Astrocyte (in vitro differentiated cells and primary cell): ENCODE measurements around the gene CRHR2. TPM values are rescaled to one million over a fixed set of nuclear protein-coding genes. Genes with fewer than 3 reads are reported as not detected.

Experiments used
- DNase-seq: peaks from one replicate; pipeline ENCODE4 v3.0.0-alpha.2; 2010; ENCODE audit warnings: low read depth
- FAIRE-seq: peaks from 2 replicates; lab custom pipeline; 2011; peaks lifted over from hg19 to GRCh38; lab: Jason Lieb, UNC
- H2AFZ ChIP-seq: 2 replicates; pipeline ENCODE4 v1.6.0; 2012; ENCODE audit warnings: low read depth, low read length, inconsistent platforms
- H3K27ac ChIP-seq: 2 replicates; pipeline ENCODE4 v1.5.1; 2011; ENCODE audit warnings: low read depth, low read length, inconsistent platforms
- H3K27me3 ChIP-seq: 2 replicates; pipeline ENCODE4 v1.6.0; 2011; ENCODE audit warnings: low read length, inconsistent platforms; ENCODE audit not compliant: insufficient read depth
- H3K36me3 ChIP-seq: 2 replicates; pipeline ENCODE4 v1.5.1; 2011; ENCODE audit warnings: low read length, inconsistent platforms; ENCODE audit not compliant: insufficient read depth
- H3K4me1 ChIP-seq: 2 replicates; pipeline ENCODE4 v1.5.1; 2011; ENCODE audit warnings: low read length, inconsistent platforms; ENCODE audit not compliant: insufficient read depth
- H3K4me2 ChIP-seq: 2 replicates; pipeline ENCODE4 v1.6.0; 2012; ENCODE audit warnings: low read length, inconsistent platforms
- H3K4me3 ChIP-seq: 2 replicates; pipeline ENCODE4 v1.5.1; 2011; ENCODE audit warnings: low read depth, mild to moderate bottlenecking, low read length, inconsistent platforms; ENCODE audit not compliant: insufficient read depth
- H3K79me2 ChIP-seq: 2 replicates; pipeline ENCODE4 v1.6.0; 2012; ENCODE audit warnings: mild to moderate bottlenecking, low read length, inconsistent platforms; ENCODE audit not compliant: insufficient read depth
- H3K9ac ChIP-seq: 2 replicates; pipeline ENCODE4 v1.6.0; 2012; ENCODE audit warnings: mild to moderate bottlenecking, low read length, inconsistent platforms
- H3K9me3 ChIP-seq: 2 replicates; pipeline ENCODE4 v1.5.1; 2012; ENCODE audit warnings: low read depth, mild to moderate bottlenecking, low read length, inconsistent platforms; ENCODE audit not compliant: insufficient read depth
- H4K20me1 ChIP-seq: 2 replicates; pipeline ENCODE4 v1.6.0; 2012; ENCODE audit warnings: low read length, inconsistent platforms; ENCODE audit not compliant: insufficient read depth
- H3K27ac Mint-ChIP-seq: one replicate; pipeline ENCODE4 v1.8.0; 2021; ENCODE audit warnings: mild to moderate bottlenecking, mixed read lengths; ENCODE audit not compliant: unreplicated experiment
- H3K27me3 Mint-ChIP-seq: one replicate; pipeline ENCODE4 v1.8.0; 2021; ENCODE audit warnings: low read depth, mixed read lengths; ENCODE audit not compliant: unreplicated experiment
- H3K36me3 Mint-ChIP-seq: one replicate; pipeline ENCODE4 v1.8.0; 2021; ENCODE audit warnings: low read depth, mixed read lengths; ENCODE audit not compliant: unreplicated experiment
- H3K4me1 Mint-ChIP-seq: one replicate; pipeline ENCODE4 v1.8.0; 2021; ENCODE audit warnings: low read depth, mixed read lengths; ENCODE audit not compliant: unreplicated experiment
- H3K4me3 Mint-ChIP-seq: one replicate; pipeline ENCODE4 v1.8.0; 2021; ENCODE audit warnings: mild to moderate bottlenecking, moderate library complexity, mixed read lengths; ENCODE audit not compliant: unreplicated experiment
- H3K9me3 Mint-ChIP-seq: one replicate; pipeline ENCODE4 v1.8.0; 2021; ENCODE audit warnings: mild to moderate bottlenecking, mixed read lengths; ENCODE audit not compliant: unreplicated experiment
- CTCF ChIP-seq: IDR thresholded peaks from 2 replicates; pipeline ENCODE4 v1.5.1; 2011; ENCODE audit warnings: low read depth, mild to moderate bottlenecking, inconsistent platforms, low read length, moderate library complexity; ENCODE audit not compliant: insufficient read depth
- EZH2 ChIP-seq: IDR thresholded peaks from 2 replicates; pipeline ENCODE4 v1.6.1; 2012; ENCODE audit warnings: mild to moderate bottlenecking, low read length, inconsistent platforms; ENCODE audit not compliant: insufficient read depth
- total RNA-seq: library from RNA; stranded (reverse); gene quantifications from 2 replicates; pipeline ENCODE4 v1.2.1, GENCODE V29; 2021

The CRHR2 gene
- total RNA-seq, 1 donor from 2014 or later: not detected

GRCh38 chr7:30727061-30727945 is 45.0 kb upstream of the CRHR2 start:
- H3K27me3 ChIP-seq: peaks cover 27% of the 10 kb centered on the region
- H4K20me1 ChIP-seq: no peaks in the 10 kb centered on the region
- Mint-ChIP-seq H3K36me3 (peaks cover 2% of the 10 kb centered on the region), H3K27ac (no peak overlapping the region), H3K4me1 (peaks cover 5% of the 10 kb centered on the region), H3K27me3 (peaks cover 47% of the 10 kb centered on the region), H3K9me3 (peaks cover under 1% of the 10 kb centered on the region), H3K4me3 (no peak overlapping the region)
- no peak for TF ChIP-seq CTCF
- DNase-seq: no peak
- H3K4me3 ChIP-seq: no peak overlapping the region
- FAIRE-seq: no peak
- H3K27ac ChIP-seq: no peak overlapping the region
- no peak overlapping the region for H2AFZ ChIP-seq
- no peak overlapping the region for H3K9ac ChIP-seq
- H3K36me3 ChIP-seq: no peaks in the 10 kb centered on the region
- no peaks in the 10 kb centered on the region for H3K4me1 ChIP-seq
- H3K9me3 ChIP-seq: no peaks in the 10 kb centered on the region
- H3K4me2 ChIP-seq: no peak overlapping the region
- H3K79me2 ChIP-seq: no peaks in the 10 kb centered on the region

- H3K27ac Mint-ChIP-seq: no peak overlapping the region
- peaks cover 5% of the 10 kb centered on the region for H3K9me3 Mint-ChIP-seq
- FAIRE-seq (no peak), DNase-seq (no peak)
- H3K4me1 ChIP-seq: no peaks in the 10 kb centered on the region
- H4K20me1 ChIP-seq: no peaks in the 10 kb centered on the region
- no peak overlapping the region for H3K27ac ChIP-seq
- H3K79me2 ChIP-seq: no peaks in the 10 kb centered on the region
- H3K36me3 ChIP-seq: no peaks in the 10 kb centered on the region
- H3K9me3 ChIP-seq: no peaks in the 10 kb centered on the region
- peaks cover 5% of the 10 kb centered on the region for H3K4me1 Mint-ChIP-seq
- no peak overlapping the region for H2AFZ ChIP-seq
- H3K36me3 Mint-ChIP-seq: peaks cover 2% of the 10 kb centered on the region
- H3K4me3 Mint-ChIP-seq: no peak overlapping the region
- H3K9ac ChIP-seq: no peak overlapping the region
- H3K27me3 Mint-ChIP-seq: peaks cover 46% of the 10 kb centered on the region
- no peak overlapping the region for H3K4me2 ChIP-seq
- no peak overlapping the region for H3K4me3 ChIP-seq
- TF ChIP-seq EZH2 (no peak), CTCF (no peak)
- peaks cover 25% of the 10 kb centered on the region for H3K27me3 ChIP-seq
These were observed 44.2 kb upstream of the CRHR2 start for GRCh38 chr7:30726296-30727006.

DNA sequence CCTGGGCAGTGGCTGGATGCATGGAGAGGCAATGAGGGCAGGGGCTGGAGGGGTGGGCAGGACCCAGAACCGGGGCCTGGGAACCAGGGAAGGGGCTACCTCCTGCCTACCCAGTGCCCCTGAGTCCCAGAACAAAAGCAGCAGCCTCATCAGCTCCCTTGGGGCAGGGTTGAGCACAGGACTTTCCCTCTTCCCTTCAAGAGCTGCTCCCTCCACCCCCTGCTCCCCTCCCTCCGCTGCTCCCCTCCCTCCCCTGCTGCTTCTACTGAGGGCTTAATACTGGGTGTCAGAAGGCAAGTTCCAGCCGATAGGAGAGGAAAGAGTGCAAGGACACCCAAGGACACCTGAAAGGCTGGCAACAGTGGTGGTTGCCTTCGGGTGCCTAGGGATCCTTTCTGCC is 41.5 kb upstream of the CRHR2 start:
- H3K4me1 ChIP-seq: no peaks in the 10 kb centered on the region
- DNase-seq (no peak), FAIRE-seq (no peak)
- H3K4me2 ChIP-seq: no peak overlapping the region
- H4K20me1 ChIP-seq: no peaks in the 10 kb centered on the region
- peaks cover 2% of the 10 kb centered on the region for H3K36me3 Mint-ChIP-seq
- H2AFZ ChIP-seq: no peak overlapping the region
- H3K36me3 ChIP-seq: no peaks in the 10 kb centered on the region
- no peak for TF ChIP-seq EZH2
- TF ChIP-seq CTCF: no peak
- peaks cover 27% of the 10 kb centered on the region for H3K9me3 Mint-ChIP-seq
- no peak overlapping the region for H3K4me3 ChIP-seq
- no peak overlapping the region for H3K27ac ChIP-seq
- H3K79me2 ChIP-seq: no peaks in the 10 kb centered on the region
- peaks cover 5% of the 10 kb centered on the region for H3K4me1 Mint-ChIP-seq
- H3K27me3 Mint-ChIP-seq: peaks cover 32% of the 10 kb centered on the region
- peaks cover 17% of the 10 kb centered on the region for H3K27me3 ChIP-seq
- H3K9me3 ChIP-seq: peaks cover 3% of the 10 kb centered on the region
- no peak overlapping the region for H3K27ac Mint-ChIP-seq
- H3K4me3 Mint-ChIP-seq: no peak overlapping the region
- H3K9ac ChIP-seq: no peak overlapping the region
